Lower leg skin (tissue), 3 donors: ENCODE results near the gene MTFMT.

Source experiments
- POLR2A ChIP-seq, 2 donors: fragments of 450-650 bp; IDR thresholded peaks; one replicate each; pipeline ENCODE4 v1.6.1; 2016 to 2017; ENCODE audit warnings: antibody characterized with exemption in 2 of 2, mild to moderate bottlenecking in 1 of 2, moderate library complexity in 1 of 2
- TF ChIP-seq, protein P1 (sequence below), 3 donors: fragments of 450-650 bp; IDR thresholded peaks; one replicate each; pipeline ENCODE4 v1.5.1; 2016; ENCODE audit warnings: antibody characterized with exemption in 3 of 3, mild to moderate bottlenecking in 3 of 3, moderate library complexity in 2 of 3

GRCh38 chr15:65051266-65051665, 21.8 kb upstream of the MTFMT start:
- TF ChIP-seq, protein P1, sequence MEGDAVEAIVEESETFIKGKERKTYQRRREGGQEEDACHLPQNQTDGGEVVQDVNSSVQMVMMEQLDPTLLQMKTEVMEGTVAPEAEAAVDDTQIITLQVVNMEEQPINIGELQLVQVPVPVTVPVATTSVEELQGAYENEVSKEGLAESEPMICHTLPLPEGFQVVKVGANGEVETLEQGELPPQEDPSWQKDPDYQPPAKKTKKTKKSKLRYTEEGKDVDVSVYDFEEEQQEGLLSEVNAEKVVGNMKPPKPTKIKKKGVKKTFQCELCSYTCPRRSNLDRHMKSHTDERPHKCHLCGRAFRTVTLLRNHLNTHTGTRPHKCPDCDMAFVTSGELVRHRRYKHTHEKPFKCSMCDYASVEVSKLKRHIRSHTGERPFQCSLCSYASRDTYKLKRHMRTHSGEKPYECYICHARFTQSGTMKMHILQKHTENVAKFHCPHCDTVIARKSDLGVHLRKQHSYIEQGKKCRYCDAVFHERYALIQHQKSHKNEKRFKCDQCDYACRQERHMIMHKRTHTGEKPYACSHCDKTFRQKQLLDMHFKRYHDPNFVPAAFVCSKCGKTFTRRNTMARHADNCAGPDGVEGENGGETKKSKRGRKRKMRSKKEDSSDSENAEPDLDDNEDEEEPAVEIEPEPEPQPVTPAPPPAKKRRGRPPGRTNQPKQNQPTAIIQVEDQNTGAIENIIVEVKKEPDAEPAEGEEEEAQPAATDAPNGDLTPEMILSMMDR (IDR thresholded peaks at IDR 0.05) = no peak
- no peak for TF ChIP-seq POLR2A (IDR thresholded peaks at IDR 0.05)
